GM19455 (cell line): ENCODE data around the gene A1BG.
"Not testable (repeated sequence)": the region's sequence is repeated elsewhere in the genome, so short reads cannot be mapped to it uniquely, and the experiment has no call there.

Experiments
- ATAC-seq: cut with Tn5 transposase; IDR thresholded peaks from one replicate; pipeline ENCODE4 v1.9.1; 2021; ENCODE audit not compliant: unreplicated experiment

Gene A1BG

GRCh38 chr19:58338825-58339558, 14.3 kb downstream of the A1BG start:
- no peak for ATAC-seq

- ATAC-seq = no peak
Observed at GRCh38 chr19:58338336-58338735, 15.0 kb downstream of the A1BG start.

- no peak for ATAC-seq
Observed at GRCh38 chr19:58336820-58337219, 16.5 kb downstream of the A1BG start.

GRCh38 chr19:58336216-58336615, 17.1 kb downstream of the A1BG start:
- no peak for ATAC-seq

GRCh38 chr19:58335630-58336029, 17.7 kb downstream of the A1BG start:
- no peak for ATAC-seq

GRCh38 chr19:58334691-58335249, 18.5 kb downstream of the A1BG start:
- no peak for ATAC-seq

GRCh38 chr19:58332697-58333096, 20.6 kb downstream of the A1BG start:
- no peak for ATAC-seq

GRCh38 chr19:58330458-58330857, 22.8 kb downstream of the A1BG start:
- ATAC-seq = no peak

- no peak for ATAC-seq
Observed at GRCh38 chr19:58328999-58329398, 24.3 kb downstream of the A1BG start.

- peak; percentile 89 for ATAC-seq
Observed at GRCh38 chr19:58326914-58327726, 26.2 kb downstream of the A1BG start, which contains the start of gene ZSCAN22. ZSCAN22 (plus strand) TSS chr19:58326994; CDS start chr19:58334803, 7,809 bp downstream.

- ATAC-seq = no peak
Observed at GRCh38 chr19:58326501-58326913, 26.8 kb downstream of the A1BG start.

GRCh38 chr19:58325311-58326022, 27.8 kb downstream of the A1BG start:
- ATAC-seq = no peak

GRCh38 chr19:58319241-58319640, 34.1 kb downstream of the A1BG start:
- ATAC-seq = no peak

GRCh38 chr19:58318297-58318696, 35.0 kb downstream of the A1BG start:
- no peak for ATAC-seq

GRCh38 chr19:58317476-58318072, 35.7 kb downstream of the A1BG start:
- ATAC-seq = no peak

GRCh38 chr19:58315580-58315979, 37.7 kb downstream of the A1BG start:
- no peak for ATAC-seq

- no peak for ATAC-seq
Observed at GRCh38 chr19:58311345-58311865, 41.9 kb downstream of the A1BG start.

- not testable (repeated sequence) for ATAC-seq
Observed at GRCh38 chr19:58310685-58311084, 42.6 kb downstream of the A1BG start.

GRCh38 chr19:58307736-58308135, 45.6 kb downstream of the A1BG start:
- no peak for ATAC-seq

GRCh38 chr19:58305932-58306323, 47.4 kb downstream of the A1BG start:
- no peak for ATAC-seq
